Keratinocyte (primary cell): ENCODE data around the gene GRIN2D.

Source experiments
- EZH2 ChIP-seq: IDR thresholded peaks from one replicate; pipeline ENCODE4 v1.6.1; 2012; ENCODE audit warnings: inconsistent platforms, mild to moderate bottlenecking, low read length, moderate library complexity
- TF ChIP-seq, protein P1 (sequence below), 3 experiments: IDR thresholded peaks in 1 of 3; conservative IDR thresholded peaks in 1 of 3; optimal IDR thresholded peaks in 1 of 3; 2 replicates in 2 of 3; 3 replicates in 1 of 3; pipeline versions ENCODE3 to v1.5.1; 2011; ENCODE audit warnings: low read length in 3 of 3, mild to moderate bottlenecking in 3 of 3, moderate library complexity in 2 of 3, control low read depth in 1 of 3, inconsistent platforms in 1 of 3; ENCODE audit not compliant: insufficient read depth in 2 of 3; ENCODE audit errors: extremely low read depth in 1 of 3

DNA sequence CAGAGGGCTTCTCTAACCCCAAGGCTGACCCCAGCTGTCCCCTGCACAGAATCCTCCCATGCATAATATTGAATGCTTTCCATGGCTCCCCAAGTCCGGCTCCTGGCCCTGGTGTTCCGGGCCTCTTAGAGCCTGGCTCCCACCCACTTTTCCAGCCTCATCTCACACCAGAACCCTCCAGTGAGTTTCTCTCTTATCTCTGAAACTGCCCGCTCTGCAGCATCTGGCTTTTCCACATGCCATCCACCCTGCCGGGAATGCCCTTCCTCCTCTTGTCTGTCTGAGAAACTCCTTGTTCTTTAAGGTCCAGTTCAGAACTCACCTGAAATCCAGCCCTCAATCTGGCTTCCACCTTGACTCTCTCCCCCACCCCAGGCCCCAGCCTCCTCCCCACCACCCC, 22.5 kb upstream of the GRIN2D start:
- TF ChIP-seq, protein P1, sequence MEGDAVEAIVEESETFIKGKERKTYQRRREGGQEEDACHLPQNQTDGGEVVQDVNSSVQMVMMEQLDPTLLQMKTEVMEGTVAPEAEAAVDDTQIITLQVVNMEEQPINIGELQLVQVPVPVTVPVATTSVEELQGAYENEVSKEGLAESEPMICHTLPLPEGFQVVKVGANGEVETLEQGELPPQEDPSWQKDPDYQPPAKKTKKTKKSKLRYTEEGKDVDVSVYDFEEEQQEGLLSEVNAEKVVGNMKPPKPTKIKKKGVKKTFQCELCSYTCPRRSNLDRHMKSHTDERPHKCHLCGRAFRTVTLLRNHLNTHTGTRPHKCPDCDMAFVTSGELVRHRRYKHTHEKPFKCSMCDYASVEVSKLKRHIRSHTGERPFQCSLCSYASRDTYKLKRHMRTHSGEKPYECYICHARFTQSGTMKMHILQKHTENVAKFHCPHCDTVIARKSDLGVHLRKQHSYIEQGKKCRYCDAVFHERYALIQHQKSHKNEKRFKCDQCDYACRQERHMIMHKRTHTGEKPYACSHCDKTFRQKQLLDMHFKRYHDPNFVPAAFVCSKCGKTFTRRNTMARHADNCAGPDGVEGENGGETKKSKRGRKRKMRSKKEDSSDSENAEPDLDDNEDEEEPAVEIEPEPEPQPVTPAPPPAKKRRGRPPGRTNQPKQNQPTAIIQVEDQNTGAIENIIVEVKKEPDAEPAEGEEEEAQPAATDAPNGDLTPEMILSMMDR (optimal IDR thresholded peaks at IDR 0.05 in 1 of 3, IDR thresholded peaks at IDR 0.05 in 1 of 3, conservative IDR thresholded peaks at IDR 0.05 in 1 of 3; ENCODE audit: extremely low read depth in 1 of 3, insufficient read depth in 2 of 3, low read length in 3 of 3), result no peak
- TF ChIP-seq EZH2, result no peak
